ENCODE results near the gene CASKIN2.

CASKIN2 gene

GRCh38 chr17:75548813-75549212 lies 33.5 kb upstream of the CASKIN2 start:
- Histone ChIP-seq H3K4me3 (ENCODE audit: low read depth in 1 of 5, low read length in 5 of 5) (no peak overlapping the region), H3K9me3 (ENCODE audit: control insufficient read depth in 5 of 5, low read length in 5 of 5) (no peaks in the 10 kb centered on the region), H3K36me3 (ENCODE audit: control insufficient read depth in 5 of 5, insufficient read depth in 5 of 5, low read length in 5 of 5) (no peaks in the 10 kb centered on the region), H3K9ac (ENCODE audit: low read length in 5 of 5) (no peak overlapping the region), H3K27me3 (ENCODE audit: control insufficient read depth in 5 of 5, insufficient read depth in 4 of 5, low read length in 5 of 5) (peaks cover 0 to 3% (median 0%) of the 10 kb centered on the region in 5 donors), H3K4me1 (ENCODE audit: control insufficient read depth in 5 of 5, insufficient read depth in 5 of 5, low read length in 5 of 5) (peaks cover 0 to 6% (median 0%) of the 10 kb centered on the region in 5 donors), H3K27ac (ENCODE audit: low read depth, low read length) (no peak overlapping the region)

DNA sequence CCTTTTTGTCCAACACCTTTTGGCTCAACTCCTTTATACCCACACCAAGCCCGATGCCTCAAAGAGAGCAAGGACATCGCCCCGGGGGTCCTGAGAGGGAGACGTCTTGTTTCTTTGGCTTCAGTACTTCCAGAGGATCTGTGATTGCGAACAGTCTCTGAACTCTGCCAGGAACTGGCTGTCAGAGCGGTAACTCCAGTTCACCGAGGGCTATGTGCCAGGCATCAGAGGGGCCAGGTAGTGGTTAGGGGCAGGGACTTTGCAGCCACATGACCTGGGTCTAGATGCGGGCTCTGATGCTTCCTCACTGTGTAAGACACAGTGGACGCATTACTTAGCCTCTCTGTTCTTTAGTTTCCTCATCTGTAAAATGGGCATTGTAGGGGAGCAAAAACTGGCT lies 31.8 kb upstream of the CASKIN2 start:
- H3K4me1 ChIP-seq (ENCODE audit: control insufficient read depth in 5 of 5, insufficient read depth in 5 of 5, low read length in 5 of 5) = no peaks in the 10 kb centered on the region
- H3K27ac ChIP-seq (ENCODE audit: low read depth, low read length) = no peak overlapping the region
- no peak overlapping the region for H3K4me3 ChIP-seq (ENCODE audit: low read depth in 1 of 5, low read length in 5 of 5)
- peaks cover 0 to 3% (median 0%) of the 10 kb centered on the region in 5 donors for H3K27me3 ChIP-seq (ENCODE audit: control insufficient read depth in 5 of 5, insufficient read depth in 4 of 5, low read length in 5 of 5)
- H3K36me3 ChIP-seq (ENCODE audit: control insufficient read depth in 5 of 5, insufficient read depth in 5 of 5, low read length in 5 of 5) = no peaks in the 10 kb centered on the region
- H3K9ac ChIP-seq (ENCODE audit: low read length in 5 of 5) = no peak overlapping the region
- H3K9me3 ChIP-seq (ENCODE audit: control insufficient read depth in 5 of 5, low read length in 5 of 5) = no peaks in the 10 kb centered on the region

- no peaks in the 10 kb centered on the region for H3K4me1 ChIP-seq (ENCODE audit: control insufficient read depth in 5 of 5, insufficient read depth in 5 of 5, low read length in 5 of 5)
Measured at GRCh38 chr17:75546181-75546580, 30.8 kb upstream of the CASKIN2 start.

DNA sequence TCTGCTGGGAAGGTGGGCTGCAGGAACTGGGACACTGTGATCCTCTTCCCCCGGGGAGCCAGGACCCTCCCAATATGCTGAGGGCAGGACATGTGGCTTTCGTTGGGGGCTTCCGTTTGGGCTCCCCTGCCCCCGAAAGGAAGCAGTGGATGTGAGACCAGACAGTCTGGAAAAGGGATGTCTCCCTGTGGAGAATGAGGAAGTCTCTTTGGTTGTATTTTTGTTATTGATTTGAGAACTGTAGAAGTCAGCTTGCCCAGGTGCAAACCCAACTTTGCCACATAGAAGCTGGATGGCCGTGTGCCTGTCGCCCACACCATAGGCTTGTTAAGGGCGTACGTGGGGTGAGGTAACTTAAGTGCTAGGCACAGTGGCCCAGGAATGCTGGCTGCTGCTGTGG lies 28.9 kb upstream of the CASKIN2 start:
- H3K4me1 ChIP-seq (ENCODE audit: control insufficient read depth in 5 of 5, insufficient read depth in 5 of 5, low read length in 5 of 5) = no peaks in the 10 kb centered on the region
- H3K9ac ChIP-seq (ENCODE audit: low read length in 5 of 5) = no peak overlapping the region
- no peak overlapping the region for H3K27ac ChIP-seq (ENCODE audit: low read depth, low read length)
- H3K4me3 ChIP-seq (ENCODE audit: low read depth in 1 of 5, low read length in 5 of 5) = no peak overlapping the region
- no peaks in the 10 kb centered on the region for H3K9me3 ChIP-seq (ENCODE audit: control insufficient read depth in 5 of 5, low read length in 5 of 5)
- H3K36me3 ChIP-seq (ENCODE audit: control insufficient read depth in 5 of 5, insufficient read depth in 5 of 5, low read length in 5 of 5) = no peaks in the 10 kb centered on the region
- no peaks in the 10 kb centered on the region for H3K27me3 ChIP-seq (ENCODE audit: control insufficient read depth in 5 of 5, insufficient read depth in 4 of 5, low read length in 5 of 5)

More at GRCh38 chr17:75546181-75546580, 30.8 kb upstream of the CASKIN2 start:
- Histone ChIP-seq H3K36me3 (ENCODE audit: control insufficient read depth in 5 of 5, insufficient read depth in 5 of 5, low read length in 5 of 5) (no peaks in the 10 kb centered on the region), H3K27ac (ENCODE audit: low read depth, low read length) (no peak overlapping the region), H3K9me3 (ENCODE audit: control insufficient read depth in 5 of 5, low read length in 5 of 5) (no peaks in the 10 kb centered on the region), H3K4me3 (ENCODE audit: low read depth in 1 of 5, low read length in 5 of 5) (no peak overlapping the region), H3K9ac (ENCODE audit: low read length in 5 of 5) (no peak overlapping the region), H3K27me3 (ENCODE audit: control insufficient read depth in 5 of 5, insufficient read depth in 4 of 5, low read length in 5 of 5) (peaks cover 0 to 3% (median 0%) of the 10 kb centered on the region in 5 donors)

GRCh38 chr17:75542728-75543336 lies 27.5 kb upstream of the CASKIN2 start:
- H3K4me3 ChIP-seq (ENCODE audit: low read depth in 1 of 5, low read length in 5 of 5) = no peak overlapping the region
- no peak overlapping the region for H3K27ac ChIP-seq (ENCODE audit: low read depth, low read length)
- no peaks in the 10 kb centered on the region for H3K4me1 ChIP-seq (ENCODE audit: control insufficient read depth in 5 of 5, insufficient read depth in 5 of 5, low read length in 5 of 5)
- H3K9me3 ChIP-seq (ENCODE audit: control insufficient read depth in 5 of 5, low read length in 5 of 5) = no peaks in the 10 kb centered on the region
- H3K27me3 ChIP-seq (ENCODE audit: control insufficient read depth in 5 of 5, insufficient read depth in 4 of 5, low read length in 5 of 5) = no peaks in the 10 kb centered on the region
- no peaks in the 10 kb centered on the region for H3K36me3 ChIP-seq (ENCODE audit: control insufficient read depth in 5 of 5, insufficient read depth in 5 of 5, low read length in 5 of 5)
- H3K9ac ChIP-seq (ENCODE audit: low read length in 5 of 5) = no peak overlapping the region

GRCh38 chr17:75542229-75542628 lies 26.9 kb upstream of the CASKIN2 start:
- Histone ChIP-seq H3K9ac (ENCODE audit: low read length in 5 of 5) (no peak overlapping the region), H3K9me3 (ENCODE audit: control insufficient read depth in 5 of 5, low read length in 5 of 5) (no peaks in the 10 kb centered on the region), H3K4me1 (ENCODE audit: control insufficient read depth in 5 of 5, insufficient read depth in 5 of 5, low read length in 5 of 5) (no peaks in the 10 kb centered on the region), H3K36me3 (ENCODE audit: control insufficient read depth in 5 of 5, insufficient read depth in 5 of 5, low read length in 5 of 5) (no peaks in the 10 kb centered on the region), H3K27ac (ENCODE audit: low read depth, low read length) (no peak overlapping the region), H3K27me3 (ENCODE audit: control insufficient read depth in 5 of 5, insufficient read depth in 4 of 5, low read length in 5 of 5) (no peaks in the 10 kb centered on the region), H3K4me3 (ENCODE audit: low read depth in 1 of 5, low read length in 5 of 5) (no peak overlapping the region)

DNA sequence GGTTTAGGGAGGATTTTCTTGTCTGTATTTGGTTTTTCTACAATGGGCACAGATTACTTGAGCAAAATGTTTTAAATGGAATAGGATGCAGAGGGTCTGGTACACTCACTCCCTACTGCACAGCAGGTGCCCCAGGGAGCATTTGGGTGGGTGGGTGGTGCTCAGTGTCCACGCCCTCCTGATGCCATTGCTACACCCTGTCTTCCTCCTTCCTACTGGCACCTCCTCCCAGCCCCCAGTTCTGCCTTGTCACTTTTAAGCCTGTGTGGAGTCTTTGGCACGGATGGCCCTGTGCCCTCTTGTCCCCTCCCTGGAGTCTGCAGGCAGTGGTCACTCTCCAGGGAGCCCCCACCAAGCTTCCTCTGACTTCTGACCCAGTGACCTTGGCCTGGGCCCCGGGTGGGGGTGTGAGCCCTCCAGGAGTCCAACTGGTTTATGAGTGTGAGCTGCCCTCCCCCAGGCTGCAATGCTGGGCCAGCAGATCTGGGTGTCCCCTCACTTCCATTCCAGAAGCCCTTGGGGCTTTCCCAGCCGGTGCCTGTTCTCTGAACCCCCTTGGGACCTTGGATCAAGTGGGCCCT lies 25.7 kb upstream of the CASKIN2 start:
- Histone ChIP-seq H3K4me3 (ENCODE audit: low read depth in 1 of 5, low read length in 5 of 5) (no peak overlapping the region), H3K27ac (ENCODE audit: low read depth, low read length) (no peak overlapping the region), H3K27me3 (ENCODE audit: control insufficient read depth in 5 of 5, insufficient read depth in 4 of 5, low read length in 5 of 5) (no peaks in the 10 kb centered on the region), H3K36me3 (ENCODE audit: control insufficient read depth in 5 of 5, insufficient read depth in 5 of 5, low read length in 5 of 5) (no peaks in the 10 kb centered on the region), H3K9me3 (ENCODE audit: control insufficient read depth in 5 of 5, low read length in 5 of 5) (no peaks in the 10 kb centered on the region), H3K9ac (ENCODE audit: low read length in 5 of 5) (no peak overlapping the region), H3K4me1 (ENCODE audit: control insufficient read depth in 5 of 5, insufficient read depth in 5 of 5, low read length in 5 of 5) (no peaks in the 10 kb centered on the region)

- H3K9ac ChIP-seq (ENCODE audit: low read length in 5 of 5) = no peak overlapping the region
- H3K36me3 ChIP-seq (ENCODE audit: control insufficient read depth in 5 of 5, insufficient read depth in 5 of 5, low read length in 5 of 5) = no peaks in the 10 kb centered on the region
- no peak overlapping the region for H3K4me3 ChIP-seq (ENCODE audit: low read depth in 1 of 5, low read length in 5 of 5)
- H3K27ac ChIP-seq (ENCODE audit: low read depth, low read length) = no peak overlapping the region
- no peaks in the 10 kb centered on the region for H3K9me3 ChIP-seq (ENCODE audit: control insufficient read depth in 5 of 5, low read length in 5 of 5)
- no peaks in the 10 kb centered on the region for H3K4me1 ChIP-seq (ENCODE audit: control insufficient read depth in 5 of 5, insufficient read depth in 5 of 5, low read length in 5 of 5)
- H3K27me3 ChIP-seq (ENCODE audit: control insufficient read depth in 5 of 5, insufficient read depth in 4 of 5, low read length in 5 of 5) = no peaks in the 10 kb centered on the region
Measured at GRCh38 chr17:75539967-75540729, 24.8 kb upstream of the CASKIN2 start.

- Histone ChIP-seq H3K27me3 (ENCODE audit: control insufficient read depth in 5 of 5, insufficient read depth in 4 of 5, low read length in 5 of 5) (no peaks in the 10 kb centered on the region), H3K36me3 (ENCODE audit: control insufficient read depth in 5 of 5, insufficient read depth in 5 of 5, low read length in 5 of 5) (peaks cover 0 to 2% (median 0%) of the 10 kb centered on the region in 5 donors), H3K9ac (ENCODE audit: low read length in 5 of 5) (no peak overlapping the region), H3K4me1 (ENCODE audit: control insufficient read depth in 5 of 5, insufficient read depth in 5 of 5, low read length in 5 of 5) (no peaks in the 10 kb centered on the region), H3K4me3 (ENCODE audit: low read depth in 1 of 5, low read length in 5 of 5) (no peak overlapping the region), H3K9me3 (ENCODE audit: control insufficient read depth in 5 of 5, low read length in 5 of 5) (no peaks in the 10 kb centered on the region), H3K27ac (ENCODE audit: low read depth, low read length) (no peak overlapping the region)
Measured at GRCh38 chr17:75536366-75536765, 21.0 kb upstream of the CASKIN2 start.

- Histone ChIP-seq H3K9ac (ENCODE audit: low read length in 5 of 5) (no peak overlapping the region), H3K9me3 (ENCODE audit: control insufficient read depth in 5 of 5, low read length in 5 of 5) (no peaks in the 10 kb centered on the region), H3K4me3 (ENCODE audit: low read depth in 1 of 5, low read length in 5 of 5) (no peak overlapping the region), H3K27me3 (ENCODE audit: control insufficient read depth in 5 of 5, insufficient read depth in 4 of 5, low read length in 5 of 5) (no peaks in the 10 kb centered on the region), H3K27ac (ENCODE audit: low read depth, low read length) (no peak overlapping the region), H3K36me3 (ENCODE audit: control insufficient read depth in 5 of 5, insufficient read depth in 5 of 5, low read length in 5 of 5) (peaks cover 0 to 2% (median 0%) of the 10 kb centered on the region in 5 donors), H3K4me1 (ENCODE audit: control insufficient read depth in 5 of 5, insufficient read depth in 5 of 5, low read length in 5 of 5) (no peaks in the 10 kb centered on the region)
Measured at GRCh38 chr17:75535871-75536270, 20.5 kb upstream of the CASKIN2 start.
